Measurements from ENCODE around the gene ZFC3H1.
"Not testable (repeated sequence)": the region's sequence is repeated elsewhere in the genome, so short reads cannot be mapped to it uniquely, and the experiment has no call there.

ZFC3H1 gene

GRCh38 chr12:71578694-71579258 lies 84.9 kb downstream of the ZFC3H1 start:
- no peak for TF ChIP-seq CTCF (IDR thresholded peaks at IDR 0.05; ENCODE audit: control extremely low read depth, extremely low read depth, low read depth, missing control alignments)
- POLR2A ChIA-PET: no interaction called here
- DNase-seq (ENCODE audit: extremely low spot score): no peak
- CTCF ChIA-PET: no interaction called here

- TF ChIP-seq CTCF (IDR thresholded peaks at IDR 0.05; ENCODE audit: control extremely low read depth, extremely low read depth, low read depth, missing control alignments): no peak
- ChIA-PET POLR2A (no interaction called here), CTCF (interaction anchor here (1.1 to 1.5 kb wide), 3 partner anchors 11 to 170 kb away, joined by 3 to 5 read pairs (median 3); no protein-coding TSS in a partner anchor)
- DNase-seq (ENCODE audit: extremely low spot score): no peak
Observed at GRCh38 chr12:71576496-71576895, 87.2 kb downstream of the ZFC3H1 start.

- POLR2A ChIA-PET; CTCF ChIA-PET; DNase-seq (ENCODE audit: extremely low spot score): not testable (repeated sequence)
Observed at GRCh38 chr12:71569885-71570284, 93.8 kb downstream of the ZFC3H1 start.

- ChIA-PET POLR2A (no interaction called here), CTCF (interaction anchor here (1.3 kb wide), 1 partner anchor 18 kb away, joined by 3 read pairs; no protein-coding TSS in a partner anchor)
- no peak for TF ChIP-seq CTCF (IDR thresholded peaks at IDR 0.05; ENCODE audit: control extremely low read depth, extremely low read depth, low read depth, missing control alignments)
- DNase-seq (ENCODE audit: extremely low spot score): no peak
Observed at GRCh38 chr12:71567537-71567936, 96.1 kb downstream of the ZFC3H1 start.

- no peak for TF ChIP-seq CTCF (IDR thresholded peaks at IDR 0.05; ENCODE audit: control extremely low read depth, extremely low read depth, low read depth, missing control alignments)
- ChIA-PET POLR2A (no interaction called here), CTCF (no interaction called here)
- DNase-seq (ENCODE audit: extremely low spot score): no peak
Observed at GRCh38 chr12:71566655-71567054, 97.0 kb downstream of the ZFC3H1 start.

- ChIA-PET CTCF (interaction anchor here (1.0 to 1.4 kb wide), 3 partner anchors 9 to 14 kb away, joined by 3 to 5 read pairs (median 3); no protein-coding TSS in a partner anchor), POLR2A (no interaction called here)
Observed at GRCh38 chr12:71565535-71565934, 98.1 kb downstream of the ZFC3H1 start.

More at GRCh38 chr12:71565535-71565934, 98.1 kb downstream of the ZFC3H1 start:
- no peak for DNase-seq (ENCODE audit: extremely low spot score)
- no peak for TF ChIP-seq CTCF (IDR thresholded peaks at IDR 0.05; ENCODE audit: control extremely low read depth, extremely low read depth, low read depth, missing control alignments)
